Endothelial cell (in vitro differentiated cells): Measurements from ENCODE around the gene PADI1. TPM values are rescaled to one million over a fixed set of nuclear protein-coding genes. Genes with fewer than 3 reads are reported as not detected.

Experiments
- DNase-seq: peaks from one replicate; pipeline ENCODE4 v3.0.0; 2021; ENCODE audit warnings: low spot score
- H3K27ac Mint-ChIP-seq: one replicate; pipeline ENCODE4 v1.8.0; 2021; ENCODE audit warnings: mixed read lengths, inconsistent platforms; ENCODE audit not compliant: unreplicated experiment
- H3K27me3 Mint-ChIP-seq: one replicate; pipeline ENCODE4 v1.8.0; 2021; ENCODE audit warnings: mild to moderate bottlenecking, moderate library complexity, mixed read lengths, inconsistent platforms; ENCODE audit not compliant: unreplicated experiment
- H3K36me3 Mint-ChIP-seq: one replicate; pipeline ENCODE4 v1.8.0; 2021; ENCODE audit warnings: mild to moderate bottlenecking, low read depth, mixed read lengths, inconsistent platforms; ENCODE audit not compliant: unreplicated experiment
- H3K4me1 Mint-ChIP-seq: one replicate; pipeline ENCODE4 v1.8.0; 2021; ENCODE audit warnings: mild to moderate bottlenecking, mixed read lengths, inconsistent platforms; ENCODE audit not compliant: unreplicated experiment
- H3K4me3 Mint-ChIP-seq: one replicate; pipeline ENCODE4 v1.8.0; 2021; ENCODE audit warnings: mild to moderate bottlenecking, mixed read lengths, inconsistent platforms; ENCODE audit not compliant: unreplicated experiment
- H3K9me3 Mint-ChIP-seq: one replicate; pipeline ENCODE4 v1.8.0; 2021; ENCODE audit warnings: mixed read lengths, inconsistent platforms; ENCODE audit not compliant: unreplicated experiment
- total RNA-seq: library from RNA; stranded (reverse); fragmentation: NEBNext Ultra II Directional; extraction: Animal tissue kit (Norgen Biotek cat#: 25700); gene quantifications from one replicate; pipeline ENCODE4 v1.2.1, GENCODE V29; 2021; ENCODE audit not compliant: unreplicated experiment
- TF ChIP-seq, protein P1 (sequence below): fragments of 200-600 bp; sonication (generic); IDR thresholded peaks from one replicate; pipeline ENCODE4 v1.5.0; 2021; ENCODE audit warnings: antibody characterized with exemption; ENCODE audit not compliant: unreplicated experiment

The PADI1 gene
- total RNA-seq, 1 donor from 2014 or later = 0.08 TPM

- no peak overlapping the region for H3K4me3 Mint-ChIP-seq
- H3K27ac Mint-ChIP-seq = no peak overlapping the region
- H3K9me3 Mint-ChIP-seq = no peaks in the 10 kb centered on the region
These were observed 55.3 kb downstream of the PADI1 start for GRCh38 chr1:17260264-17260663.

DNA sequence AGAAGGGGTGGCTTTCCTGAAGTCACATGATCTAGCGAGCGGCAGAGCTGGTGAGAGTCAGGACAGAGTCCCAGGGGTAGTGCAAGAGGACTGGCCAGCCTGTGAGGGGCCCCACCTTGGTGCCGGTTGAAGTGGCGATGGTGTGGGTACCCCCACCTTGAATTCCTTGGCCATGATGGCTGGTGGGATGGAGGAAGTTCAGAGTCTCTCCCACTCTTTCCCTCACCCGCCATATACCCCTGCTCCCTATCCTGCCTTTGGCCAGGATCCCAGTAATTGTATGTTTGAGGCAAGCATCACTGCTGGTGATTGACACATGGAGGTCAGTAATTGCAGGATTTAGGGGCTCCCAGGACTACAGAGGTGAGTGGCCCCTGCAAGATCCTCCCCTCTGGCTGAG is 55.8 kb downstream of the PADI1 start:
- Mint-ChIP-seq H3K9me3 (no peaks in the 10 kb centered on the region), H3K4me1 (no peaks in the 10 kb centered on the region), H3K27me3 (no peaks in the 10 kb centered on the region), H3K36me3 (no peaks in the 10 kb centered on the region), H3K27ac (no peak overlapping the region), H3K4me3 (no peak overlapping the region)
- DNase-seq = no peak
- TF ChIP-seq, protein P1, sequence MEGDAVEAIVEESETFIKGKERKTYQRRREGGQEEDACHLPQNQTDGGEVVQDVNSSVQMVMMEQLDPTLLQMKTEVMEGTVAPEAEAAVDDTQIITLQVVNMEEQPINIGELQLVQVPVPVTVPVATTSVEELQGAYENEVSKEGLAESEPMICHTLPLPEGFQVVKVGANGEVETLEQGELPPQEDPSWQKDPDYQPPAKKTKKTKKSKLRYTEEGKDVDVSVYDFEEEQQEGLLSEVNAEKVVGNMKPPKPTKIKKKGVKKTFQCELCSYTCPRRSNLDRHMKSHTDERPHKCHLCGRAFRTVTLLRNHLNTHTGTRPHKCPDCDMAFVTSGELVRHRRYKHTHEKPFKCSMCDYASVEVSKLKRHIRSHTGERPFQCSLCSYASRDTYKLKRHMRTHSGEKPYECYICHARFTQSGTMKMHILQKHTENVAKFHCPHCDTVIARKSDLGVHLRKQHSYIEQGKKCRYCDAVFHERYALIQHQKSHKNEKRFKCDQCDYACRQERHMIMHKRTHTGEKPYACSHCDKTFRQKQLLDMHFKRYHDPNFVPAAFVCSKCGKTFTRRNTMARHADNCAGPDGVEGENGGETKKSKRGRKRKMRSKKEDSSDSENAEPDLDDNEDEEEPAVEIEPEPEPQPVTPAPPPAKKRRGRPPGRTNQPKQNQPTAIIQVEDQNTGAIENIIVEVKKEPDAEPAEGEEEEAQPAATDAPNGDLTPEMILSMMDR = no peak

More at GRCh38 chr1:17260264-17260663, 55.3 kb downstream of the PADI1 start:
- H3K27me3 Mint-ChIP-seq = no peaks in the 10 kb centered on the region
- TF ChIP-seq, protein P1 = no peak
- no peaks in the 10 kb centered on the region for H3K4me1 Mint-ChIP-seq
- no peak for DNase-seq
- no peaks in the 10 kb centered on the region for H3K36me3 Mint-ChIP-seq

DNA sequence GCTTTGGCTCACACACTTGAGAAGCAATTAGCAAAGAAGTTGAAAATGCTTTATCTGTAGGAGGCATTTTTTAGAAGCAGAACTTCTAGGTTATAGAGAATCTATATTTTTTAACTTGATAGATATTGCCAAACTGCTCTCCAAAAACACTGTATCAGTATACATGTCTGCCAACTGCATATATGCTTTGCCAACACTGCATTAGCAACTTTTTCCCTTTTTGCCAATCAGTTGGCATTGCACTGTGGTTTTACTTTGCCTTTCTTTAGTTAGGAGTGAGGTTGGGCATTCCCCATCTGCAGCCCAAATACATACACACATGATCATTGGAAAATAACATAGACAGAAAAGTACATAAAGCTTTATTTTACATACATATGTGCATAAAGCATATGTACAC is 59.0 kb downstream of the PADI1 start:
- peaks cover 5% of the 10 kb centered on the region for H3K27me3 Mint-ChIP-seq
- H3K36me3 Mint-ChIP-seq = no peaks in the 10 kb centered on the region
- no peak overlapping the region for H3K27ac Mint-ChIP-seq

DNA sequence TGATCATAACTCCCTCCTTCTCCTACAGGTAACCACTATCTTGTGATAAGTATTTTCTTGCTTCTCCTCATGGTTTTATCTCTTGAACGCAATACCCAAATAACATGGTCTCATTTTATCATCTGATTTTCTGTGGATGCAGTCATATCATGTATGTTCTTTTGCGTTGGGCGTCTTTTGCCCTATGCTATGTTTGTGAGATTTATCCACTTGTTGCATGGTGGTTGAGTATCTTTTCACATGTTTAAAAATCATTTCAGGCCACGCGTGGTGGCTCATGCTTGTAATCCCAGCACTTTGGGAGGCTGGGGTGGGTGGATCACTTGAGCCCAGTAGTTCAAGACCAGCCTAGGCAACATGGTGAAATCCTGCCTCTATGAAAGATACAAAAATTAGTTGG is 59.5 kb downstream of the PADI1 start:
- Mint-ChIP-seq H3K4me3 (no peak overlapping the region), H3K4me1 (no peaks in the 10 kb centered on the region), H3K27me3 (peaks cover 5% of the 10 kb centered on the region), H3K9me3 (no peaks in the 10 kb centered on the region), H3K36me3 (no peaks in the 10 kb centered on the region), H3K27ac (no peak overlapping the region)
- DNase-seq = no peak
- TF ChIP-seq, protein P1 = no peak

More for the DNA sequence above, 59.0 kb downstream of the PADI1 start:
- no peaks in the 10 kb centered on the region for H3K4me1 Mint-ChIP-seq
- H3K9me3 Mint-ChIP-seq = no peaks in the 10 kb centered on the region
- no peak for DNase-seq
- H3K4me3 Mint-ChIP-seq = no peak overlapping the region
- TF ChIP-seq, protein P1 = no peak

DNA sequence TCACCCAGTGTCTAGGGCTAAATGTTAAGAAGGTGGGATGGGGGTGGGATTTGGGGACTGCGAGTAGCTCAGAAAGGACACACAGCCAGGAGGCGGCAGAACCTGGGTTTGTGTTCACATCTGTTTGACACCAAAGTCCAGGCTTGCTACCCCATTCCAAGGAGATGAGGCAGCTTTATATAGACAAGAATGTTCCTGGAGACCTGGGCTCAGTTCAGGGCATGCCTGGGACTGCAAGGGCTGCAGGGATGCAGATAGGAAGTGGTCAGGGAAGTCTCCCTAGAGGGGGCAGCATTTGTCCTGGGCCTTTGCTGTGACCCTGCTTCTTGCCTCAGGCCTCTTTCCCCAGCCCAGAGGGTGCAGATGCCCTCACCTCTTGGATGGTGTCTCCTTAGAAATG is 60.2 kb downstream of the PADI1 start:
- Mint-ChIP-seq H3K4me1 (no peaks in the 10 kb centered on the region), H3K27me3 (peaks cover 5% of the 10 kb centered on the region), H3K4me3 (no peak overlapping the region), H3K27ac (no peak overlapping the region), H3K9me3 (no peaks in the 10 kb centered on the region), H3K36me3 (no peaks in the 10 kb centered on the region)
- TF ChIP-seq, protein P1 = no peak
- DNase-seq = no peak
